ENCODE results near the gene RBMS1.
A peak's percentile ranks its signal among the peaks of the same experiment; 100 is the strongest.

RBMS1 gene

GRCh38 chr2:160387558-160388262 is 105.9 kb downstream of the RBMS1 start:
- peak overlapping the region in 1 of 2 donors; percentile 15 for H3K4me3 ChIP-seq
- intact Hi-C loops (cut with DNase I; ENCODE audit: low total_unique reads), result no loop called here

GRCh38 chr2:160384791-160385190 is 108.8 kb downstream of the RBMS1 start:
- no peak for DNase-seq
- H3K4me3 ChIP-seq, result no peak overlapping the region
- H3K9me3 ChIP-seq, result no peaks in the 10 kb centered on the region
- H3K27me3 ChIP-seq, result no peaks in the 10 kb centered on the region
- intact Hi-C loops (cut with DNase I; ENCODE audit: low total_unique reads), result no loop called here
- H3K27ac ChIP-seq, result peak overlapping the region in 1 of 2 donors; percentile 22
- H3K36me3 ChIP-seq, result no peaks in the 10 kb centered on the region
- H3K4me1 ChIP-seq, result peaks cover 3 to 88% (median 53%) of the 10 kb centered on the region in 4 donors
- TF ChIP-seq CTCF (IDR thresholded peaks at IDR 0.05), result no peak

More at GRCh38 chr2:160387558-160388262, 105.9 kb downstream of the RBMS1 start:
- no peak for TF ChIP-seq CTCF (IDR thresholded peaks at IDR 0.05)
- H3K9me3 ChIP-seq, result no peaks in the 10 kb centered on the region
- H3K27me3 ChIP-seq, result no peaks in the 10 kb centered on the region
- no peaks in the 10 kb centered on the region for H3K36me3 ChIP-seq
- DNase-seq, result peak; percentile 86 to 90
- H3K27ac ChIP-seq, result peak overlapping the region; percentile 72 to 78
- peaks cover 3 to 78% (median 38%) of the 10 kb centered on the region in 4 donors for H3K4me1 ChIP-seq

GRCh38 chr2:160381425-160381951 is 112.1 kb downstream of the RBMS1 start:
- intact Hi-C loops (cut with DNase I; ENCODE audit: low total_unique reads), result no loop called here
- Histone ChIP-seq H3K4me3 (no peak overlapping the region), H3K4me1 (peaks cover 0 to 88% (median 57%) of the 10 kb centered on the region in 4 donors)

GRCh38 chr2:160380611-160381010 is 113.0 kb downstream of the RBMS1 start:
- H3K4me3 ChIP-seq, result peak overlapping the region in 1 of 2 donors; percentile 7
- H3K27ac ChIP-seq, result peak overlapping the region in 1 of 2 donors; percentile 44
- H3K4me1 ChIP-seq, result peaks cover 0 to 89% (median 59%) of the 10 kb centered on the region in 4 donors
- no peaks in the 10 kb centered on the region for H3K27me3 ChIP-seq
- no peak for TF ChIP-seq CTCF (IDR thresholded peaks at IDR 0.05)
- intact Hi-C loops (cut with DNase I; ENCODE audit: low total_unique reads), result no loop called here
- no peaks in the 10 kb centered on the region for H3K36me3 ChIP-seq
- no peak for DNase-seq
- H3K9me3 ChIP-seq, result no peaks in the 10 kb centered on the region

More at GRCh38 chr2:160381425-160381951, 112.1 kb downstream of the RBMS1 start:
- Histone ChIP-seq H3K27ac (peak overlapping the region in 1 of 2 donors; percentile 44), H3K9me3 (no peaks in the 10 kb centered on the region), H3K36me3 (no peaks in the 10 kb centered on the region), H3K27me3 (no peaks in the 10 kb centered on the region)
- TF ChIP-seq CTCF (IDR thresholded peaks at IDR 0.05), result no peak
- no peak for DNase-seq

- peak overlapping the region in 1 of 2 donors; percentile 7 for H3K4me3 ChIP-seq
- intact Hi-C loops (cut with DNase I; ENCODE audit: low total_unique reads), result no loop called here
- no peak for TF ChIP-seq CTCF (IDR thresholded peaks at IDR 0.05)
These were observed 113.5 kb downstream of the RBMS1 start for GRCh38 chr2:160380000-160380570.

More at GRCh38 chr2:160380000-160380570, 113.5 kb downstream of the RBMS1 start:
- no peaks in the 10 kb centered on the region for H3K27me3 ChIP-seq
- no peak for DNase-seq
- H3K36me3 ChIP-seq, result no peaks in the 10 kb centered on the region
- peaks cover 0 to 90% (median 65%) of the 10 kb centered on the region in 4 donors for H3K4me1 ChIP-seq
- H3K27ac ChIP-seq, result peak overlapping the region in 1 of 2 donors; percentile 44
- H3K9me3 ChIP-seq, result no peaks in the 10 kb centered on the region

Measured in tibial artery (tissue), 4 donors.